Smooth muscle cell of the umbilical artery (primary cell): ENCODE results near the gene SAP30. TPM values are rescaled to one million over a fixed set of nuclear protein-coding genes. Genes with fewer than 3 reads are reported as not detected.

Experiments used
- total RNA-seq: library from RNA; depleted of rRNA; stranded (reverse); fragments of >200 nt; gene quantifications from 2 replicates; pipeline ENCODE4 v1.2.3, GENCODE V29; 2014

Gene SAP30
- total RNA-seq, result 20.6 and 31.8 TPM in 2 replicates

GRCh38 chr4:173370477-173371291, at the start of gene SAP30:
Gene SAP30 (plus strand): TSS chr4:173370954. CDS start chr4:173371183, 229 bp downstream.

GRCh38 chr4:173334085-173334890, 36.5 kb upstream of the SAP30 start, which contains the start of gene HMGB2:
Gene HMGB2 (minus strand): TSS chr4:173334358. CDS start chr4:173333649, 709 bp downstream.

DNA sequence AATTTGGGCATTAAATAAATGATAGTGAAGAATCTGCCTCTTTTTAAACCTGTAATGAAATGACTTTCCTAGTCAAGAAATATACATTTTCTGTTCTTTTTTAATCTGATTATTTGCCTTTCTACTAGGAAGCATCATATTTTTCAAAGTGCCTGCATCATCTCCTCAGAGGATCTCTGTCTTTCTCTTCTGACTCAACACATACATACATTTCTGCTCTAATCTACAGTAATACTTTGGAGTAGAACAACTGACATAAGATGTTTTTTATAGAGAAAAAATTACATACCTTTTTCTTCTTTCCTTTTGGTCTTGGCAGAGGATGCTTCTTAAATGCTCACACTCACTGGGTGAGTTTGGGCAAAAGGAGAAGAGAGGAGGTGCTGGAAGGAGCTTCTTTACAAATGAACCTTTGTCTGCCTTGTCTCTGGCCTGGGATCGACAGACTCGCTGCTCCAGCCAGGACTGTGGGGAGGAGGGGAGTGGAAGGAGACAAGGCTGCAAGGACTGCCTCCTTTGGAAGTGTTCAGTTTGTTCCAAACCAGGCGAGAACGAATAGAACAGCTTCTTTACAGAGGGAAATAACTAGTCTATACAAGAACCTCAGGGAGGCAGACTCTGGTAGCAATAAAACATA, 28.1 kb downstream of the SAP30 start, which contains the start of gene SCRG1:
Gene SCRG1, minus strand, starts transcription at position 338 of the 637 bp plus-strand sequence. CDS start 7,702 bp downstream, outside the sequence.

Other genes starting within 250 kb of the SAP30 start
- 44.8 and 51.2 TPM in 2 replicates for gene GALNT7, start 202.1 kb upstream of the SAP30 start, total RNA-seq
- gene HMGB2, start 36.6 kb upstream of the SAP30 start, total RNA-seq, result 17.5 and 57.5 TPM in 2 replicates
- 3.3 and 8.3 TPM in 2 replicates for gene SCRG1, start 28.2 kb downstream of the SAP30 start, total RNA-seq
- gene HAND2, start 159.3 kb downstream of the SAP30 start, total RNA-seq, result 41.9 and 56.4 TPM in 2 replicates